DND-41 (cell line): Measurements from ENCODE around the gene EXOC8.
"Not testable (repeated sequence)": the region's sequence is repeated elsewhere in the genome, so short reads cannot be mapped to it uniquely, and the experiment has no call there.

Experiments used
- CTCF ChIP-seq: IDR thresholded peaks from 2 replicates; pipeline ENCODE4 v1.5.1; 2012; ENCODE audit warnings: borderline replicate concordance, low read length, moderate library complexity, mild to moderate bottlenecking; ENCODE audit not compliant: poor library complexity, severe bottlenecking; ENCODE audit errors: extremely low read depth
- EZH2 ChIP-seq: IDR thresholded peaks from 3 replicates; pipeline ENCODE4 v1.6.1; 2012; ENCODE audit warnings: borderline replicate concordance, low read depth, mild to moderate bottlenecking, moderate library complexity, low read length, inconsistent platforms; ENCODE audit not compliant: severe bottlenecking

- TF ChIP-seq CTCF, EZH2: not testable (repeated sequence)
These were observed 11.2 kb upstream of the EXOC8 start for GRCh38 chr1:231348856-231349255.
